Gastrocnemius medialis (tissue), 4 donors: ENCODE data around the gene KIF20A. TPM values are rescaled to one million over a fixed set of nuclear protein-coding genes. Genes with fewer than 3 reads are reported as not detected.
"Not testable (repeated sequence)": the region's sequence is repeated elsewhere in the genome, so short reads cannot be mapped to it uniquely, and the experiment has no call there.

ENCODE experiments used
- ATAC-seq, 2 donors: fragments of 150-250 bp; one replicate each; pipeline ENCODE4 v1.9.1; 2016
- DNase-seq, 2 donors: peaks; one replicate each; pipeline ENCODE4 v3.0.0-alpha.2; 2019
- H3K27ac ChIP-seq, 4 donors: fragments of 200-600 bp; sonication (generic); 1 replicate in 1 of 4; 2 replicates in 3 of 4; pipeline ENCODE4 v1.5.1; 2016 to 2018; ENCODE audit warnings: mild to moderate bottlenecking in 2 of 4, moderate library complexity in 1 of 4
- H3K27me3 ChIP-seq, 3 donors: fragments of 200-600 bp; sonication (generic) in 2 of 3; 1 replicate in 1 of 3; 2 replicates in 2 of 3; pipeline versions ENCODE4 v1.5.1 to v1.6.0; 2016 to 2019; ENCODE audit warnings: mild to moderate bottlenecking in 1 of 3, moderate library complexity in 1 of 3
- H3K36me3 ChIP-seq, 2 donors: fragments of 200-600 bp; sonication (generic) in 1 of 2; one replicate each; pipeline ENCODE4 v1.5.1; 2017 to 2018
- H3K4me1 ChIP-seq, 2 donors: fragments of 200-600 bp; sonication (generic) in 1 of 2; one replicate each; pipeline ENCODE4 v1.5.1; 2016 to 2017; ENCODE audit warnings: mild to moderate bottlenecking in 2 of 2
- H3K4me3 ChIP-seq, 4 donors: fragments of 200-600 bp; sonication (generic) in 3 of 4; 1 replicate in 1 of 4; 2 replicates in 3 of 4; pipeline ENCODE4 v1.5.1; 2016 to 2019; ENCODE audit warnings: mild to moderate bottlenecking in 2 of 4
- H3K9me3 ChIP-seq, 3 donors: fragments of 200-600 bp; sonication (generic) in 2 of 3; 1 replicate in 1 of 3; 2 replicates in 2 of 3; pipeline ENCODE4 v1.5.1; 2016 to 2019
- CTCF ChIP-seq, 5 experiments: fragments of 450-650 bp in 3 of 5; fragments of 200-600 bp in 2 of 5; sonication (generic) in 2 of 5; IDR thresholded peaks in 4 of 5; conservative IDR thresholded peaks in 1 of 5; 1 replicate in 4 of 5; 2 replicates in 1 of 5; pipeline ENCODE4 v1.5.1; 2016 to 2019; ENCODE audit warnings: antibody characterized with exemption in 5 of 5, mild to moderate bottlenecking in 3 of 5, moderate library complexity in 3 of 5
- POLR2A ChIP-seq, 2 donors: fragments of 450-650 bp; IDR thresholded peaks; one replicate each; pipeline ENCODE4 v1.6.1; 2017; ENCODE audit warnings: antibody characterized with exemption in 2 of 2, mild to moderate bottlenecking in 2 of 2, moderate library complexity in 2 of 2
- in situ Hi-C, 4 donors: fragments of 200-750 bp; cut with MboI; loops; one replicate each; pipeline versions ENCODE4 v1.15.0 to v1.8.0; 2017; ENCODE audit warnings: low sequenced_read_pairs in 4 of 4
- intact Hi-C: fragments of 100-400 bp; cut with DNase I; formaldehyde crosslinking; loops from one replicate; pipeline ENCODE4 v1.15.1; 2023; ENCODE audit warnings: low total_unique reads
- total RNA-seq, 4 donors: library from RNA; depleted of rRNA; stranded (reverse); fragments of >200 nt; gene quantifications; one replicate each; pipeline versions ENCODE4 v1.1.0 to v1.2.3, GENCODE V29; 2016

Gene KIF20A
- total RNA-seq, 4 donors from 2014 or later: 0.75 to 0.89 TPM; not detected in 2

- H3K27me3 ChIP-seq: no peaks in the 10 kb centered on the region
- H3K9me3 ChIP-seq: no peaks in the 10 kb centered on the region
- in situ Hi-C loops: no loop called here
- DNase-seq (no peak), ATAC-seq (no peak)
- H3K27ac ChIP-seq: no peak overlapping the region
- intact Hi-C loops: no loop called here
- H3K4me1 ChIP-seq: no peaks in the 10 kb centered on the region
- no peak overlapping the region for H3K4me3 ChIP-seq
- no peak for TF ChIP-seq POLR2A (IDR thresholded peaks at IDR 0.05)
- no peak for TF ChIP-seq CTCF (IDR thresholded peaks at IDR 0.05 in 4 of 5, conservative IDR thresholded peaks at IDR 0.05 in 1 of 5)
- H3K36me3 ChIP-seq: peaks cover 0 to 48% of the 10 kb centered on the region in 2 donors
Observed at GRCh38 chr5:138186002-138186447, 7.1 kb downstream of the KIF20A start.

GRCh38 chr5:138188626-138189025 is 9.7 kb downstream of the KIF20A start:
- peaks cover 0 to 71% of the 10 kb centered on the region in 2 donors for H3K36me3 ChIP-seq
- H3K4me3 ChIP-seq: no peak overlapping the region
- H3K27me3 ChIP-seq: no peaks in the 10 kb centered on the region
- in situ Hi-C loops: no loop called here
- H3K9me3 ChIP-seq: no peaks in the 10 kb centered on the region
- TF ChIP-seq CTCF (IDR thresholded peaks at IDR 0.05 in 4 of 5, conservative IDR thresholded peaks at IDR 0.05 in 1 of 5): no peak
- TF ChIP-seq POLR2A (IDR thresholded peaks at IDR 0.05): no peak
- DNase-seq: no peak
- no peak for ATAC-seq
- intact Hi-C loops: no loop called here
- no peak overlapping the region for H3K27ac ChIP-seq
- no peaks in the 10 kb centered on the region for H3K4me1 ChIP-seq

- DNase-seq: no peak
- Histone ChIP-seq H3K4me1 (no peaks in the 10 kb centered on the region), H3K27ac (no peak overlapping the region), H3K36me3 (peaks cover 0 to 73% of the 10 kb centered on the region in 2 donors), H3K9me3 (no peaks in the 10 kb centered on the region), H3K27me3 (no peaks in the 10 kb centered on the region), H3K4me3 (no peak overlapping the region)
- in situ Hi-C loops: no loop called here
- intact Hi-C loops: no loop called here
- no peak for TF ChIP-seq POLR2A (IDR thresholded peaks at IDR 0.05)
- no peak for TF ChIP-seq CTCF (IDR thresholded peaks at IDR 0.05 in 4 of 5, conservative IDR thresholded peaks at IDR 0.05 in 1 of 5)
- ATAC-seq: no peak
Observed at GRCh38 chr5:138192826-138193225, 13.9 kb downstream of the KIF20A start.

GRCh38 chr5:138193859-138194258 is 14.9 kb downstream of the KIF20A start:
- H3K27ac ChIP-seq, H3K27me3 ChIP-seq, H3K4me1 ChIP-seq, H3K4me3 ChIP-seq, intact Hi-C loops, H3K9me3 ChIP-seq, ATAC-seq, DNase-seq, in situ Hi-C loops: not testable (repeated sequence)
- H3K36me3 ChIP-seq: peaks cover 0 to 73% of the 10 kb centered on the region in 2 donors

GRCh38 chr5:138210985-138211384 is 32.1 kb downstream of the KIF20A start:
- DNase-seq (no peak), ATAC-seq (no peak)
- H3K27ac ChIP-seq: no peak overlapping the region
- peaks cover 0 to 7% of the 10 kb centered on the region in 2 donors for H3K36me3 ChIP-seq
- H3K9me3 ChIP-seq: no peaks in the 10 kb centered on the region
- intact Hi-C loops (loop anchor here (5.0 kb wide), 1 partner anchor 126 kb away; the partner anchor contains the start of gene FAM53C), in situ Hi-C loops (loop anchor here in 2 of 4 donors (10.0 to 25.0 kb wide), 2 partner anchors 124 to 201 kb away; partner anchors contain the start of genes CDC25C (in 1 of the 2) and FAM53C (in 1 of the 2))
- TF ChIP-seq CTCF (IDR thresholded peaks at IDR 0.05 in 4 of 5, conservative IDR thresholded peaks at IDR 0.05 in 1 of 5): no peak
- peaks cover 21 to 26% of the 10 kb centered on the region in 2 donors for H3K4me1 ChIP-seq
- no peak overlapping the region for H3K4me3 ChIP-seq
- H3K27me3 ChIP-seq: no peaks in the 10 kb centered on the region
